22Rv1 (cell line): ENCODE results near the gene CRIP2.
A peak's percentile ranks its signal among the peaks of the same experiment; 100 is the strongest.

Experiments used
- H3K27ac ChIP-seq: fragments of 450-650 bp; 2 replicates; pipeline ENCODE4 v1.5.1; 2017
- CTCF ChIP-seq: fragments of 450-650 bp; IDR thresholded peaks from 2 replicates; pipeline ENCODE4 v1.5.1; 2017; ENCODE audit warnings: mild to moderate bottlenecking
- ZFX ChIP-seq: fragments of 450-650 bp; IDR thresholded peaks from 2 replicates; pipeline ENCODE4 v1.6.1; 2017; ENCODE audit warnings: antibody characterized with exemption, borderline replicate concordance

The CRIP2 gene

GRCh38 chr14:105525326-105525725 lies 50.7 kb downstream of the CRIP2 start:
- TF ChIP-seq CTCF (no peak), ZFX (no peak)

GRCh38 chr14:105525861-105526775 lies 51.5 kb downstream of the CRIP2 start, which contains the start of gene TMEM121:
Gene TMEM121, plus strand, starts transcription at chr14:105526583. Its CDS starts 2,252 bp downstream, at chr14:105528835.
- peak within 1 kb of the TSS; percentile 66; the same call in 1 of the 2 replicates for H3K27ac ChIP-seq

More at GRCh38 chr14:105525326-105525725, 50.7 kb downstream of the CRIP2 start:
- H3K27ac ChIP-seq: no peak overlapping the region

GRCh38 chr14:105526776-105527380 lies 52.3 kb downstream of the CRIP2 start:
- peak overlapping the region; percentile 66; the same call in 1 of the 2 replicates for H3K27ac ChIP-seq
- no peak for TF ChIP-seq CTCF
- TF ChIP-seq ZFX: no peak

More at GRCh38 chr14:105525861-105526775, 51.5 kb downstream of the CRIP2 start, which contains the start of gene TMEM121:
- TF ChIP-seq ZFX: no peak
- no peak for TF ChIP-seq CTCF

GRCh38 chr14:105527381-105527825 lies 52.8 kb downstream of the CRIP2 start:
- TF ChIP-seq CTCF (no peak), ZFX (no peak)
- H3K27ac ChIP-seq: peak overlapping the region; percentile 66

- TF ChIP-seq CTCF (peak; percentile 92), ZFX (no peak)
- peak overlapping the region; percentile 66 for H3K27ac ChIP-seq
Measured at GRCh38 chr14:105527826-105528585, 53.4 kb downstream of the CRIP2 start.

GRCh38 chr14:105528586-105529318 lies 54.1 kb downstream of the CRIP2 start:
- no peak for TF ChIP-seq ZFX
- peak; percentile 53 for TF ChIP-seq CTCF
- H3K27ac ChIP-seq: peak overlapping the region; percentile 66
